Lung (tissue), 12 donors: ENCODE results near the gene BPIFB6. TPM values are rescaled to one million over a fixed set of nuclear protein-coding genes. Genes with fewer than 3 reads are reported as not detected.

Experiments
- ATAC-seq: fragments of 200-7000 bp; cut with Tn5 transposase; one replicate; pipeline ENCODE4 v1.9.1; 2020; ENCODE audit warnings: moderate number of reproducible peaks; ENCODE audit not compliant: insufficient read depth, low FRiP score
- DNase-seq, 3 donors: peaks; one replicate each; pipeline ENCODE4 v3.0.0-alpha.2; 2013 to 2017
- H3K27ac ChIP-seq, 2 donors: one replicate each; pipeline ENCODE4 v1.5.1; 2013; ENCODE audit warnings: mild to moderate bottlenecking in 2 of 2, moderate library complexity in 2 of 2, control low read depth in 1 of 2, inconsistent platforms in 1 of 2, low read depth in 1 of 2, low read length in 1 of 2
- H3K27me3 ChIP-seq, 3 donors: one replicate each; pipeline ENCODE4 v1.5.1; 2013; ENCODE audit warnings: low read length in 2 of 3; ENCODE audit not compliant: control insufficient read depth in 3 of 3, insufficient read depth in 3 of 3
- H3K36me3 ChIP-seq, 4 donors: one replicate each; pipeline ENCODE4 v1.5.1; 2013; ENCODE audit warnings: low read length in 4 of 4, mild to moderate bottlenecking in 1 of 4, moderate library complexity in 1 of 4; ENCODE audit not compliant: control insufficient read depth in 4 of 4, insufficient read depth in 4 of 4
- H3K4me1 ChIP-seq, 5 donors: one replicate each; pipeline ENCODE4 v1.5.1; 2013; ENCODE audit warnings: low read length in 5 of 5, mild to moderate bottlenecking in 2 of 5, moderate library complexity in 1 of 5; ENCODE audit not compliant: control insufficient read depth in 5 of 5, insufficient read depth in 5 of 5
- H3K4me3 ChIP-seq: one replicate; pipeline ENCODE4 v1.5.1; 2013; ENCODE audit warnings: mild to moderate bottlenecking, control low read depth, moderate library complexity
- H3K9ac ChIP-seq, 2 donors: one replicate each; pipeline ENCODE4 v1.5.1; 2013; ENCODE audit warnings: low read length in 2 of 2, control low read depth in 1 of 2; ENCODE audit not compliant: insufficient read depth in 1 of 2
- H3K9me3 ChIP-seq, 4 donors: one replicate each; pipeline ENCODE4 v1.5.1; 2013; ENCODE audit warnings: low read length in 3 of 4, mild to moderate bottlenecking in 1 of 4, moderate library complexity in 1 of 4; ENCODE audit not compliant: control insufficient read depth in 4 of 4, insufficient read depth in 3 of 4
- CTCF ChIP-seq: IDR thresholded peaks from 2 replicates; pipeline ENCODE4 v1.5.1; 2012; ENCODE audit warnings: mild to moderate bottlenecking; ENCODE audit errors: control extremely low read depth, extremely low read depth
- WGBS, 2 donors: extraction: QIAGEN DNeasy Blood & Tissue Kit; methylation state at CpG; one replicate each; pipeline ENCODE4 v1.1.7; 2013; 5-methylcytosine and 5-hydroxymethylcytosine counted together
- polyA plus RNA-seq, 2 donors: library from polyadenylated mRNA; stranded (reverse); fragments of 200-250 nt; gene quantifications; one replicate each; pipeline ENCODE4 v1.2.1, GENCODE V29; 2013
- total RNA-seq, 2 donors: library from RNA; depleted of rRNA in 1 of 2; stranded (reverse); fragments of >200 nt in 1 of 2; gene quantifications; one replicate each; pipeline ENCODE4 v1.2.1, GENCODE V29; 2014 to 2021
- donor health status: control.
- donor health status: control.
- donor health status: Bipolar disorder and iron deficiency.
- donor health status: healthy.
- donor health status: DM: yes; HTN: yes; CAD: no.

BPIFB6 gene
- total and polyA plus RNA-seq, 4 donors: not detected

- Histone ChIP-seq H3K27ac (no peak overlapping the region), H3K4me3 (no peak overlapping the region), H3K27me3 (peaks cover 0 to 8% (median 0%) of the 10 kb centered on the region in 3 donors), H3K9me3 (peaks cover 0 to 3% (median 0%) of the 10 kb centered on the region in 4 donors), H3K4me1 (no peaks in the 10 kb centered on the region), H3K9ac (no peak overlapping the region), H3K36me3 (no peaks in the 10 kb centered on the region)
- TF ChIP-seq CTCF: no peak
- 74 to 93% methylated on average over 5 of the region's 5 CpGs for WGBS, 2 donors
- ATAC-seq: no peak
- DNase-seq: no peak
Measured at GRCh38 chr20:33071198-33071597, 39.8 kb downstream of the BPIFB6 start.

- Histone ChIP-seq H3K9ac (no peak overlapping the region), H3K36me3 (no peaks in the 10 kb centered on the region), H3K4me3 (no peak overlapping the region), H3K4me1 (no peaks in the 10 kb centered on the region), H3K27ac (no peak overlapping the region), H3K27me3 (peaks cover 0 to 8% (median 0%) of the 10 kb centered on the region in 3 donors), H3K9me3 (peaks cover 0 to 3% (median 0%) of the 10 kb centered on the region in 4 donors)
- WGBS, 2 donors: 87 to 95% methylated on average over 4 of the region's 4 CpGs
- DNase-seq: no peak
- no peak for TF ChIP-seq CTCF
- no peak for ATAC-seq
Measured at GRCh38 chr20:33072362-33072761, 40.9 kb downstream of the BPIFB6 start.

- H3K36me3 ChIP-seq: no peaks in the 10 kb centered on the region
- H3K27ac ChIP-seq: no peak overlapping the region
- DNase-seq (no peak), ATAC-seq (no peak)
- no peak overlapping the region for H3K4me3 ChIP-seq
- WGBS, 2 donors: 74 to 94% methylated on average over 2 of the region's 2 CpGs
- H3K4me1 ChIP-seq: no peaks in the 10 kb centered on the region
- H3K27me3 ChIP-seq: peaks cover 0 to 8% (median 0%) of the 10 kb centered on the region in 3 donors
- TF ChIP-seq CTCF: no peak
- H3K9ac ChIP-seq: no peak overlapping the region
- peaks cover 0 to 3% (median 0%) of the 10 kb centered on the region in 4 donors for H3K9me3 ChIP-seq
Measured at GRCh38 chr20:33072813-33073212, 41.4 kb downstream of the BPIFB6 start.

- Histone ChIP-seq H3K4me1 (no peaks in the 10 kb centered on the region), H3K9ac (no peak overlapping the region), H3K27ac (no peak overlapping the region), H3K36me3 (no peaks in the 10 kb centered on the region), H3K4me3 (no peak overlapping the region), H3K27me3 (peaks cover 0 to 8% (median 0%) of the 10 kb centered on the region in 3 donors), H3K9me3 (peaks cover 0 to 3% (median 0%) of the 10 kb centered on the region in 4 donors)
- DNase-seq (no peak), ATAC-seq (no peak)
- 80 to 87% methylated on average over 2 of the region's 2 CpGs for WGBS, 2 donors
- TF ChIP-seq CTCF: no peak
Measured at GRCh38 chr20:33074675-33075074, 43.2 kb downstream of the BPIFB6 start.
